NCI-H2196 (cell line): ENCODE measurements around the gene FAM131C.

Source experiments
- DNase-seq: peaks from one replicate; lab custom pipeline; 2025; ENCODE audit not compliant: unreplicated experiment; lab: John Stamatoyannopoulos, UW

FAM131C gene

GRCh38 chr1:16017461-16018303 is 55.8 kb downstream of the FAM131C start, which contains the start of gene HSPB7:
Gene HSPB7, minus strand, starts transcription at chr1:16018043. Its CDS starts 80 bp downstream, at chr1:16017963.
- no peak for DNase-seq

- no peak for DNase-seq
Measured at GRCh38 chr1:16017076-16017460, 56.4 kb downstream of the FAM131C start.

DNA sequence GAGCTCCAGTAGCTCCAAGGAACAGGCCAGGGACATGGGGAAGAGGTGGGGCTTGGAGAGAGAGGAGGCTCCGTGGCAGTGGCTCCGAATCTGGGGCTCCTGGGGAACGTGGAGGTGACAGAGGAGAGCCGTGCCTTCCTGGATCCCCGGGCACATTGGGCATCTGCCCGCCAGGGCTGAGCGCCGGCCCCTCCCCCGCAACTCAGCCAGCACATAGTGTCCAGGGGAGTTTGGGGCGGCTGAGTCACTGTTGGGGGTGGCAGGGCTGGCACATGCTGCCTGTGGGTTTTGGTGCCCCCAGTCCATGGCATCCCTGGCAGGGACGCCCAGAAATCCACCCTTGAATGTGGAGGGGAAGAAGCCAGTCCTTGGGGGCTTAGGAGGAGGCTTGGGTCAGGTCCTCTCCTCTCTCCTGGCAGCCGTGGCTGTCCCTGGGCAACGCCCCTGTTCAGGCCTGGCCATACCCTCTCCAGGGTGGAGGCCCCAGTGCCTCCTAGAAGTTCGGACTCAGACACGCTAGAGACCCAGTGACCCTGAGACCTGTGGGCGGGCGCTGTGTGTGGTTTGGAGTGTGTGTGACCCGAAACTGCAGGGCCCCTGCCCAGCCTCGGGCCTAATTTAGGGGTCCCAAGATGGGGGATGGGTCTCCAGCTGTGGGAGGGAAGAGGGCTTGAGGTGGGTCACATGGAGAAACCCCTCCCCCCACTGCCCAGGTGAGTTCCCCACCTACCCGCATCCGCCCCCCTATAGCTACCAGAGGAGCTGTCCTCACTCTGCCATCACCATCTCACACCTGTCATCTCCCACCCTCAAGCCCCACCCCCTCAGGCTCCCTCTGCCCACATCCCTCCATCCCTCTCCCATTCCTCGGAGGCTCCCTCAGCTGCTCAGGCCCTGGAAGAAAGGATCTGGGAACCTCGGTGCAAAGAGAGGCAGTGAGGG is 57.2 kb downstream of the FAM131C start:
- DNase-seq, result no peak

- DNase-seq, result no peak
Measured at GRCh38 chr1:16015491-16015890, 58.0 kb downstream of the FAM131C start.

DNA sequence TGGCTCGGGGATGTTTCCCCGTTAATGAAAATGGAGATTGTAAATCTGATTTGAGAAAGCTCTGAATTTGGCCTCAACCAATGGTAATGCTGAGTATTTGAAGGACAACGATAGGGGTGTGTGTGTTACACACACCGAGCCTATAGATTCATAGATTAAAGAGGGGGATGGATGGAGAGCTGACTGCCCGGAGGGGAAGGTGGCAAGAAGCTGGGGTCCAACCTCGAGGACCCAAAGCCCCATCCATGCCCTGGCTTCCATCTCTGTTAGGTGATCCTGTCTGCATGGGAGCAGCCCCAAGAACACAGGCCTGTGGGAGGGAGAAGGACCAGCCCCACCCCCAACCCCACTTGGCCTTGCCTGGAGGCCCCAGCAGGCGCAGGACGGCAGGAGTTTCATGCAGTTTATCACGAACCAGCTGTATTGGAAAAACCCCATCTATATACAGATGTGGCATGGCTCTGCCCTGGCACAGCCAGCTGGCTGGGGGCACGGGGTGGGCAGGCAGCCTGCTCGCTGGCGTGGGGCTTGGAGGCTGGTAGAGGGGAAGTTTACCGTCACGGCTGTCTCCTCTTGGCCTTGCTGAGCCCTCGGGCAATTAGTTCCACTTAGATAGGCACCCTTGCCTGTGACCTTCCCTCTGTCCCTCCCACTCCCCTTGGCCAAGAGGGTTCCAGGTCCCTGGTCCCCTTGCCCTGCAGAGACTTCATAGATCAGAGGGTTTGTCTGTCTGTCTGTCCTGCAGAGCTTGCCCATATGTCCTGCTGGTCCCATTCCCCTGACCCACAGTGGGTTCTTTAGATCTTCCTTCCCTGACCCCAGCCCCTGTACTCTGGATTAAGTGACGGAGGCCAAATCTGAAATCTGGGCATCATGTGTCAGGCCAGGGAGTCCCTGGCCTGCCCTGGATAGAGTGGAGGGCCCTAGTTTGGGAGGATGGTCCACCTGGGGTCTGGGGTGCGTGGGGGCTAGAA is 58.7 kb downstream of the FAM131C start:
- DNase-seq, result no peak

GRCh38 chr1:16013908-16014258 is 59.6 kb downstream of the FAM131C start:
- no peak for DNase-seq

DNA sequence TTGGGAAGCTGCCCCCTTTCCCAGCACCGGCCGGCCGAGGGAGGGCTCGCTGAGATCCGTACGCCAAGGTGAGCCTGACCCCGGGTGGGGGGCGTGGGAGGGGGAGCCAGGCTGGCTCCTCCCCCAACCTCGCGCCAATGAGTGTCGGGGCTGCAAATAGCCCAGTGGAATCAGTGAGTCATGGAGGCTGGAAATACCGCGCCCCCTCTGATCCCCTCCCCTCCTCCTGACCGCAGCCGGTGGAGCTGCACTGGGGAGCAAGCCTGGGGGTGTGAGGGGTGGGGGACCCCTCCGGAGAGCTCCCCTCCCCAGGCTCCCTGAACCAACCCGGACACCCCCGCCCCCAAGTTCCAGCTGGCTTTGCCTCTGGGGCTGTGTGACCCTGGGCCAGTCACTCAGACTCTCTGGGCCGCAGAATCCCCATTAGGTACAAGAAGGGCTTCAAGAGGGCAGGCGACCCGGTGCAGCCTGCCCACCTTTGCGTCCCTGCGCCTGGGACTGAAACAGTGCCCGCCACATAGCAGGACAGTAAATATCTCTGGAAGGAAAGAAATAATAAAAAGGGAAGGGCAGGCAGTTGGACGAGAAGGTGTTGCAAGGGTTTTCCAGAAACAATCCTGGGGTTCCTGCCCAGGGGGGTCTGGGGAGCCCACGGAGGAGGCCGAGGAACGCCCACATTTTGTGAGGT is 60.1 kb downstream of the FAM131C start:
- DNase-seq, result peak; percentile 50

- DNase-seq, result peak; percentile 68
Measured at GRCh38 chr1:16012590-16013219, 60.7 kb downstream of the FAM131C start.

DNA sequence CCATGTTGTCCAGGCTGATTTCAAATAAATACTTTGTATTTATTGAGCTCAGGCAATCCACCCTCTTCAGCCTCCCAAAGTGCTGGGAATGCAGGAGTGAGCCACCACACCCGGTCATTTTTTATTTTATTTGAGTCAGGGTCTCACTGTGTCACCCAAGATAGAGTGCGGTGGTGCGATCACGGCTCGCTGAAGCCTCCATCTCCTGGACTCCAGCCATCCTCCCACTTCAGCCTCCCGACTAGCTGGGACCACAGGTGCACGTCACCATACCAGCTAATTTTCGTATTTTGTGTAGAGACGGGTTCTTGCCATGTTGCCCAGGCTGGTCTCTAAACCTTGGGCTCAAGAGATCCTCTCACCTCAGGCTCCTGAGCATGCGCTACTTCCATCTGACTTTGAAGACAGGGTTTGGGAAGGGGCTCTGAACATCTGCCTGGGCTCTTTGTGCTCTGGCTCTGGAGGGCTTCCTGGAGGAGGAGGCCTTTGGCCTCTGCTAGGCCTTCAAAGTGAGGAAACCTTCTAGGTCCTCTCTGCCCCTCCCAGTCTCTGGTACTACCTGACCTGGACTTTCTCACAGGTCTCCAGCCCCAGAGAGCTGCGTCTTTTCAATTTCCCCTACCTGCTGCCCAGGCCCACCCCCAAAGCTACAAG is 61.4 kb downstream of the FAM131C start:
- no peak for DNase-seq

DNA sequence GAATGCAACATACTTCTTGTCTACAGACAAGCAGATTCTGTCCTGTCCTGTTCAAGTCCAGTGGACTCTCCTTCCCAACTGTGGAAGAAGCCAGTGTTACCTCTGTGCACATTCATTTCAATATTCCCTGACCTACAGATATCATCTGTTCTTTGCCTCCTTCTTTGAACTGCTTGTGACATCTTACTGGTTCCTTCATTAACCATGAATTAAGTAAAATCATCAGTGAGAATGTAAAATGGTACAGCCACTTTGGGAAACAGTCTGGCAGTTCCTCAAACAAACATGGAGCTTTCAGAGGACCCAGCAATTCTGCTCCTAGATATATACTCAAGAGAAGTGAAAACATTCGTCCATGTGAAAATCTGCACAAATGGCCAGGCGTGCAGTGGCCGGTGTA is 62.6 kb downstream of the FAM131C start:
- no peak for DNase-seq

- no peak for DNase-seq
Measured at GRCh38 chr1:16009678-16010077, 63.8 kb downstream of the FAM131C start.

- peak; percentile 76 for DNase-seq
Measured at GRCh38 chr1:16009030-16009460, 64.4 kb downstream of the FAM131C start.
